ENCODE data around the gene CHMP5.

Gene CHMP5

GRCh38 chr9:33267151-33267767 is 2.4 kb downstream of the CHMP5 start:
- no peak for FAIRE-seq
- TF ChIP-seq POLR2AphosphoS5 (IDR thresholded peaks at IDR 0.05; ENCODE audit: low read depth, low read length) (no peak), PAX5 (IDR thresholded peaks at IDR 0.05; ENCODE audit: insufficient read depth, low read length, severe bottlenecking) (no peak), POLR2A (IDR thresholded peaks at IDR 0.05; ENCODE audit: low read depth, low read length) (no peak), POU2F2 (IDR thresholded peaks at IDR 0.05; ENCODE audit: low read depth, low read length) (no peak), SPI1 (IDR thresholded peaks at IDR 0.05; ENCODE audit: low read depth, low read length) (no peak), TAF1 (IDR thresholded peaks at IDR 0.05; ENCODE audit: low read depth, low read length) (no peak)
- DNase-seq (ENCODE audit: insufficient read length, low spot score), result no peak

DNA sequence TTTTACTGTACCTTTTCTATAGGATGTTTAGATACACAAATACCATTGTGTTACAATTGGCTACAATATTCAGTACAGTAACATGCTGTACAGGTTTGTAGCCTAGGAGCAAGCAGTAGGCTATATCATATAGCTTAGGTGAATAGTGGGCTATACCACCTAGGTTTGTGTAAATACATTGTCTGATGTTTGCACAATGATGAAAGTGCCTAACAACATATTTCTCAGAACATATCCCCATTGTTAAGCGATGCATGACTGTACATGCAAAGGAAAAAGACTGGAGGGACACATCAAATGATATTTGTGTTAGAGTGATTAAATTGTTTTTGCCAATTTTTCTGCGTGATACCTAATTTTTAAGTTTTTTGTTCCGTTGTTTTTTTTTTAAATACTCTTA is 5.3 kb downstream of the CHMP5 start:
- TF ChIP-seq POLR2A (IDR thresholded peaks at IDR 0.05; ENCODE audit: low read depth, low read length) (no peak), PAX5 (IDR thresholded peaks at IDR 0.05; ENCODE audit: insufficient read depth, low read length, severe bottlenecking) (no peak), TAF1 (IDR thresholded peaks at IDR 0.05; ENCODE audit: low read depth, low read length) (no peak), POU2F2 (IDR thresholded peaks at IDR 0.05; ENCODE audit: low read depth, low read length) (no peak), SPI1 (IDR thresholded peaks at IDR 0.05; ENCODE audit: low read depth, low read length) (no peak), POLR2AphosphoS5 (IDR thresholded peaks at IDR 0.05; ENCODE audit: low read depth, low read length) (no peak)
- no peak for FAIRE-seq
- DNase-seq (ENCODE audit: insufficient read length, low spot score), result no peak

- no peak for DNase-seq (ENCODE audit: insufficient read length, low spot score)
- no peak for FAIRE-seq
- no peak for TF ChIP-seq POLR2A (IDR thresholded peaks at IDR 0.05; ENCODE audit: low read depth, low read length)
- TF ChIP-seq POLR2AphosphoS5 (IDR thresholded peaks at IDR 0.05; ENCODE audit: low read depth, low read length), result no peak
- no peak for TF ChIP-seq POU2F2 (IDR thresholded peaks at IDR 0.05; ENCODE audit: low read depth, low read length)
Observed at GRCh38 chr9:33272061-33272460, 7.2 kb downstream of the CHMP5 start.

DNA sequence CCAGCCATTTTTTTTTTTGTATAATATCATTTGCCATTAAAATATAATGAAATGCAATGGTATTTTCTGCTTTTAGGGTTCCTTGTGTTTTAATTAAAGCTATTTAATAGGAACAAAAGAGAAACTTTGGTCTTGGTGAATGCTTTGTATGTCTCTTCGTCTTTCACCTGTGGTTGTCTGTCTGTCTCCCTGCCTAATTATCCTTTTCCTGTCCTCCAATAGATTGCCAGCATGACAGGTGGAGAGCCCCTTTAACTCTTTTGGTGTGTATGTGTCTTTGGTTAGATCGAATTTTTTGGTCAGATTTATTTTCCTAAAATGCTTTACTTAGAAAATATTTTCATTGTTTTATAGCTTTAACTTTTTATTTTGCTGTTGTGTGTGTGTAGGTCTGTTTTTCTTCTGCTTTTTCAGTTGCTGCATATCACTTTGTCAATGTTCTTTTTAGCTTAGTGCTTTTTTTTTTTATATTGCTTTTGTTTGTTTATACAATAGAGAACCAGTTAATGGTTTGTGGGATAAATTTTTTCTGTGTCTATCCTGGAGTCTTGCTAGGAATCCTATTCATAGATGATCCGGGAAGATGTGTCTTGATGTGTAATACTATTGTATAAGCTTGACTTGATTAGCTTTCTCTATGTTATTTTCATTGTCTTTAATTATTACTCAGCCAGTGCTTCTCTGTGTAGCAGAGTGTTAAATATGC is 8.6 kb downstream of the CHMP5 start:
- FAIRE-seq (no peak), DNase-seq (ENCODE audit: insufficient read length, low spot score) (no peak)
- no peak for TF ChIP-seq POLR2A (IDR thresholded peaks at IDR 0.05; ENCODE audit: low read depth, low read length)
- no peak for TF ChIP-seq SPI1 (IDR thresholded peaks at IDR 0.05; ENCODE audit: low read depth, low read length)
- no peak for TF ChIP-seq POLR2AphosphoS5 (IDR thresholded peaks at IDR 0.05; ENCODE audit: low read depth, low read length)
- no peak for TF ChIP-seq POU2F2 (IDR thresholded peaks at IDR 0.05; ENCODE audit: low read depth, low read length)
- TF ChIP-seq PAX5 (IDR thresholded peaks at IDR 0.05; ENCODE audit: insufficient read depth, low read length, severe bottlenecking), result no peak
- TF ChIP-seq TAF1 (IDR thresholded peaks at IDR 0.05; ENCODE audit: low read depth, low read length), result no peak

DNA sequence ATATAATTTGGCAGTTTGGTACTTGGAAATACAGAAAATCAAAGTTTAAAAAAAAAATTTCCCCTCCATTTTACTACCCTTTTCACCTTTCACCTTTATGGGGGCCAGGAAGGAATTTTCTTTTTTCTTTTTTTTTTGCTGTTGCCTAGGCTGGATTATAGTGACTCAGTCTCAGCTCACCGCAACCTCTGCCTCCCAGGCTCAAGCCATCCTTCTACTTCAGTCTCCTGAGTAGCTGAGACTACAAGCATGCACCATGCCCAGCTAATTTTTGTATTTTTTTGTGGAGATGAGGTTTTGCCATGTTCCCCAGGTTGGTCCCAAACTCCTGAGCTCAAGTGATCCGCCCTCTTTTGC is 9.1 kb downstream of the CHMP5 start:
- DNase-seq (ENCODE audit: insufficient read length, low spot score) (no peak), FAIRE-seq (no peak)
- TF ChIP-seq SPI1 (IDR thresholded peaks at IDR 0.05; ENCODE audit: low read depth, low read length) (no peak), POLR2AphosphoS5 (IDR thresholded peaks at IDR 0.05; ENCODE audit: low read depth, low read length) (no peak), POU2F2 (IDR thresholded peaks at IDR 0.05; ENCODE audit: low read depth, low read length) (no peak), POLR2A (IDR thresholded peaks at IDR 0.05; ENCODE audit: low read depth, low read length) (no peak), PAX5 (IDR thresholded peaks at IDR 0.05; ENCODE audit: insufficient read depth, low read length, severe bottlenecking) (no peak)

DNA sequence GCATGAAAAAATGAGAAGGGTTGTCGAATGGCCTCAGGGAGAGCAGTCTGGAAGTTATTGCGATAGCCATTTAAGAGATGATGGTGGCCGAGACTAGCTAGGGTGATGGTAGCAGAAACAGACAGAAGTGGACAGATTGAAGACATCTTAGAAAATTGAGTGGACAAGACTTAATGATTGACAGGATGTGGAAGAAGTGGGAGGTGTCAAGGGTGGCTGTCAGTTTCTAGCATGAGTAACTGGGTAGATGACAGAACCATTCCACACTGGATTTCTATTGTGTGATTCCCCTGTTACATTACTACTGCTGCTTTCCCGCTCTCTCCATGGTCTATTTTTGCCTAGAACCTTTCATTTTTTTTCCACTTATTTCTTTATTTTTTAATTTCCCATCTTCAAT is 12.6 kb downstream of the CHMP5 start:
- FAIRE-seq (no peak), DNase-seq (ENCODE audit: insufficient read length, low spot score) (no peak)
- TF ChIP-seq POU2F2 (IDR thresholded peaks at IDR 0.05; ENCODE audit: low read depth, low read length), result no peak
- no peak for TF ChIP-seq POLR2AphosphoS5 (IDR thresholded peaks at IDR 0.05; ENCODE audit: low read depth, low read length)
- no peak for TF ChIP-seq TAF1 (IDR thresholded peaks at IDR 0.05; ENCODE audit: low read depth, low read length)

DNA sequence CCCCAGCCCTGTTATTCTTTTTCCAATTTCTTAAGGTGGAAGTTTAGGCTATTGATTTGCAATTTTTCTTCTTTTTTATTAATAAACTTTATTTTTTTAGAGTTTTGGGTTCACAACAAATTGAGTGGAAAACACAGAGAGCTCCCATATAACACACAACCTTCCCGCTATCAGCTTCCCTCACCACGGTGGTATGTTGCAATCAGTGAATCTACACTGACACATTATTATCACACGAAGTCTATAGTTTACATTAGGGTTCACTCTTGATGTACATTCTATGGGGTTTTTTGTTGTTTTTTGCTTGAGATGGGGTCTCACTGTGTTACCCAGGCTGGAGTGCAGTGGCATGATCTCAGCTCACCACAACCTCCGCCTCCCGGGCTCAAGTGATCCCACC is 20.7 kb downstream of the CHMP5 start:
- FAIRE-seq (no peak), DNase-seq (ENCODE audit: insufficient read length, low spot score) (no peak)
- no peak for TF ChIP-seq POLR2AphosphoS5 (IDR thresholded peaks at IDR 0.05; ENCODE audit: low read depth, low read length)
- no peak for TF ChIP-seq POU2F2 (IDR thresholded peaks at IDR 0.05; ENCODE audit: low read depth, low read length)
- no peak for TF ChIP-seq POLR2A (IDR thresholded peaks at IDR 0.05; ENCODE audit: low read depth, low read length)
- no peak for TF ChIP-seq PAX5 (IDR thresholded peaks at IDR 0.05; ENCODE audit: insufficient read depth, low read length, severe bottlenecking)
- TF ChIP-seq SPI1 (IDR thresholded peaks at IDR 0.05; ENCODE audit: low read depth, low read length), result no peak
- no peak for TF ChIP-seq TAF1 (IDR thresholded peaks at IDR 0.05; ENCODE audit: low read depth, low read length)

DNA sequence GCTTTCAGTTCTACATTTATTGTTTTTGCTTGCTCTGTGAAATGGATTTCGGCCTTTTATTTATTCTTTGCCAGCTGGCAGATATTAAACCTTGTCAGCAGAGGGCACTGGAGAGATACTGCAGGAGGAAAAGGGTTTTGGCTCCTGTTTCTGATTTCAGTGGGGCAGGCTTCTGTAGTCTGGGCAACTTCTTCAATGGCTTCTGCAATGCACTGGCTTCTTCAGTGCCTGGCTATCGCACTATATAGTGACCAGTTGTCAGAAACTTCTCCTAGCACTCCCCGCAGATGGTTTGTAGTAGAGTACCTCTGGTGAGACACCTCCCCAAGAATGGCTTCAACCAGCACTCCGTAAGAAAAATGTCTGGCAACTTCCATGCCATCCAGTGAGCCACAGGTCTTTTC is 22.2 kb downstream of the CHMP5 start:
- peak; percentile 57 for FAIRE-seq
- no peak for DNase-seq (ENCODE audit: insufficient read length, low spot score)
- TF ChIP-seq POLR2A (IDR thresholded peaks at IDR 0.05; ENCODE audit: low read depth, low read length), result no peak
- peak; percentile 5; the same call in 1 of the 2 replicates for TF ChIP-seq SPI1 (IDR thresholded peaks at IDR 0.05; ENCODE audit: low read depth, low read length)

DNA sequence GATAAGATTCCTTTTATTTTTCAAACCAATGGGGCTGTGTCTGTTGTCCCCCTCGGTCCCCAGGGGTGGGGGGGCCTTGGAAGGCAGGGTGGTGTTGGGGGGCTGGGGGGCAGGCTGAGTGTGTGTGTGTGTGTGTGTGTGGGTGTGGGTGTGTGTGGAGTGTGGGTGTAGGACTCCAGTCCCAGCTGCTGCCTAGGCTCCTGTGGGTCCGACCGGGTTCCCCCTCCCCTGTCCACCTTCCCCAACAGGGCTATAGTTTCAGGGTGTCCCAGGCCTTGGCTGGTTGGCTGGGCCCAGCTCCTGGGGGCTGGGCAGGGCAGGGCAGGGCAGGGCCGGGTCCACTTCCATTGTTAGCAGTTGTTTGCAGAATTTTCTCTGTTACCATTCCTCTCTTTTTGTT is 23.4 kb downstream of the CHMP5 start:
- no peak for TF ChIP-seq SPI1 (IDR thresholded peaks at IDR 0.05; ENCODE audit: low read depth, low read length)
- no peak for TF ChIP-seq PAX5 (IDR thresholded peaks at IDR 0.05; ENCODE audit: insufficient read depth, low read length, severe bottlenecking)
- no peak for TF ChIP-seq POLR2A (IDR thresholded peaks at IDR 0.05; ENCODE audit: low read depth, low read length)
- no peak for TF ChIP-seq TAF1 (IDR thresholded peaks at IDR 0.05; ENCODE audit: low read depth, low read length)
- TF ChIP-seq POLR2AphosphoS5 (IDR thresholded peaks at IDR 0.05; ENCODE audit: low read depth, low read length), result no peak
- TF ChIP-seq POU2F2 (IDR thresholded peaks at IDR 0.05; ENCODE audit: low read depth, low read length), result no peak
- FAIRE-seq, result no peak

GRCh38 chr9:33288828-33289483 is 24.1 kb downstream of the CHMP5 start:
- TF ChIP-seq POU2F2 (IDR thresholded peaks at IDR 0.05; ENCODE audit: low read depth, low read length) (no peak), TAF1 (IDR thresholded peaks at IDR 0.05; ENCODE audit: low read depth, low read length) (no peak), POLR2AphosphoS5 (IDR thresholded peaks at IDR 0.05; ENCODE audit: low read depth, low read length) (no peak), POLR2A (IDR thresholded peaks at IDR 0.05; ENCODE audit: low read depth, low read length) (no peak), PAX5 (IDR thresholded peaks at IDR 0.05; ENCODE audit: insufficient read depth, low read length, severe bottlenecking) (no peak), SPI1 (IDR thresholded peaks at IDR 0.05; ENCODE audit: low read depth, low read length) (no peak)
- no peak for FAIRE-seq
- no peak for DNase-seq (ENCODE audit: insufficient read length, low spot score)

More for the DNA sequence above, 23.4 kb downstream of the CHMP5 start:
- no peak for DNase-seq (ENCODE audit: insufficient read length, low spot score)

All from GM12891 (cell line).